ENCODE results near the gene EMILIN1. TPM values are rescaled to one million over a fixed set of nuclear protein-coding genes. Genes with fewer than 3 reads are reported as not detected.

Gene EMILIN1
- polyA plus RNA-seq, 1 of the 3 experiments (the other 2 are of a cell fraction): 286 TPM

- 94% methylated on average over 15 of the region's 19 CpGs for WGBS (ENCODE audit: low lambda C conversion rate)
- POLR2A ChIA-PET: interaction anchor here (0.9 to 2.0 kb wide), 2 partner anchors 11 to 92 kb away, joined by 3 to 6 read pairs; no protein-coding TSS in a partner anchor
- TF ChIP-seq NFIC (IDR thresholded peaks at IDR 0.05; ENCODE audit: borderline replicate concordance) (no peak), EZH2phosphoT487 (IDR thresholded peaks at IDR 0.05; ENCODE audit: borderline replicate concordance, low read depth) (no peak), FOXM1 (IDR thresholded peaks at IDR 0.05; ENCODE audit: low read depth) (no peak), MXI1 (IDR thresholded peaks at IDR 0.05; ENCODE audit: low read depth, low read length) (no peak), NRF1 (IDR thresholded peaks at IDR 0.05; ENCODE audit: low read depth, low read length) (no peak), PBX3 (IDR thresholded peaks at IDR 0.05) (no peak), GABPA (IDR thresholded peaks at IDR 0.05; ENCODE audit: low read depth) (no peak), RCOR1 (IDR thresholded peaks at IDR 0.05; ENCODE audit: low read length) (no peak), YY1 (IDR thresholded peaks at IDR 0.05; ENCODE audit: low read depth) (no peak), SIN3A (IDR thresholded peaks at IDR 0.05; ENCODE audit: borderline replicate concordance, low read depth, low read length) (no peak), TCF12 (IDR thresholded peaks at IDR 0.05) (no peak), USF2 (IDR thresholded peaks at IDR 0.05; ENCODE audit: borderline replicate concordance, low read depth, low read length) (no peak), IRF3 (IDR thresholded peaks at IDR 0.05; ENCODE audit: low read depth, low read length) (no peak), SMC3 (IDR thresholded peaks at IDR 0.05; ENCODE audit: low read depth, low read length) (no peak), REST (IDR thresholded peaks at IDR 0.05; ENCODE audit: low read depth, low read length) (no peak), FOSL2 (IDR thresholded peaks at IDR 0.05; ENCODE audit: borderline replicate concordance, low read depth) (no peak), MAX (IDR thresholded peaks at IDR 0.05; ENCODE audit: low read depth) (no peak), CTCF (IDR thresholded peaks at IDR 0.05) (no peak), FOXJ3 (CRISPR knock-in tag; IDR thresholded peaks at IDR 0.05) (no peak), MEF2A (IDR thresholded peaks at IDR 0.05; ENCODE audit: borderline replicate concordance, low read depth) (no peak)
Measured at GRCh38 chr2:27099334-27099955, 21.0 kb downstream of the EMILIN1 start.

More at GRCh38 chr2:27099334-27099955, 21.0 kb downstream of the EMILIN1 start:
- no peak overlapping the region for H3K27ac ChIP-seq (ENCODE audit: low read depth in 2 of 2, low read length in 1 of 2)
- peaks cover 4 to 21% of the 10 kb centered on the region in 2 experiments; a peak in 2 of 4 replicates for H3K4me1 ChIP-seq (ENCODE audit: control insufficient read depth in 1 of 2, insufficient read depth in 2 of 2, low read depth in 1 of 2, low read length in 1 of 2)
- CTCF ChIA-PET: interaction anchor here (0.6 to 14.2 kb wide), 39 partner anchors 8 to 383 kb away, joined by 3 to 169 read pairs (median 4); partner anchors contain the start of genes ABHD1, CGREF1, KHK and PREB
- H4K20me1 ChIP-seq (ENCODE audit: insufficient read depth): no peaks in the 10 kb centered on the region
- H3K4me2 ChIP-seq: no peak overlapping the region
- H3K9ac ChIP-seq: no peak overlapping the region
- no peaks in the 10 kb centered on the region for H3K27me3 ChIP-seq (ENCODE audit: insufficient read depth)
- no peaks in the 10 kb centered on the region for H3K9me2 ChIP-seq
- no peaks in the 10 kb centered on the region for H3K79me2 ChIP-seq (ENCODE audit: insufficient read depth)
- no peaks in the 10 kb centered on the region for H3F3A ChIP-seq (replicated peaks; ENCODE audit: insufficient read depth)
- H2AFZ ChIP-seq (ENCODE audit: low read depth): no peak overlapping the region
- H3K9me3 ChIP-seq: no peaks in the 10 kb centered on the region
- DNase-seq: peak; percentile 44
- H3K36me3 ChIP-seq (replicated peaks in 1 of 2; ENCODE audit: control insufficient read depth in 1 of 2, insufficient read depth in 2 of 2, low read length in 1 of 2): no peaks in the 10 kb centered on the region
- no peak overlapping the region for H3K4me3 ChIP-seq (ENCODE audit: low read depth in 2 of 2, low read length in 1 of 2)

Data from SK-N-SH (cell line).